HPDE6-E6E7 (cell line): ENCODE measurements around the gene SEMA4D.

Experiments used
- DNase-seq: peaks from one replicate; pipeline ENCODE4 v3.0.0; 2011; ENCODE audit warnings: missing footprints; ENCODE audit errors: extremely low spot score

Gene SEMA4D

DNA sequence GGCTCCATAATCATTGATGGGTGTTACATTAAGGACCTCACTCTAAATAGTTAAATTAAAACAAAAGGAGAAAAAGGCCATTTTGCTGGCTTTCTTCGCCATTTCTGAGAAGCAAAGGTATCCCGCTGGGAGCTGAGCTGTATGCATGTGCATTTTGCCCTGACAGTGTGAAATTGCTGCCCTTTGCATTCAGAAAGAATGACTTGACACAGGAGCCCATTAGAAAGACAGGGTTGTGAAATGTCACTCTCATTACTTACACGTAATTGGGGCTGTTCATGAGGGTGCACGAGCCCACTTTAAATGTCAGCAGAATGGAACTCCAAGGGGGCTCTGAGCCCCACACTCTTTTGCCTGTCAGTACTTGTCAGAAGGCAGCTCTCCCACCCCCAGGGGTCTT, 85.0 kb downstream of the SEMA4D start:
- no peak for DNase-seq

DNA sequence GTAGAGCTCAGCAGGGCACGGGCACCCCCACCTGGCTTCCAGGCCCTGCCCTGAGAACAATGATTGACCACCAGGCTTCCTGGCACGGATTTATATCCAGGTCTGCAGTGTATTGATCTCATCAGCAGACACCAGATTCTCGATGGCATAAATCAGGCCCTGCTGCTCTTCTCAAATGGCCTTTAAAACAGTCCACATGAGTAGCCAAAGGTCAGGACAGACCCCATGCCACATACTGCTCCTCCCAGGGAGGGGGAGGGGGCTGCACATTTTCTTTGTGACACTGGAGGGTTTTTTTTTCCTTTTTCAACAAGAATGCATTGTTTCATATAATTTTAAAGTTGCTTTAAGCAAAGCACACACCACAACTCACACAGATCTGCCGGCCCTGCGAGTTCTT, 85.4 kb downstream of the SEMA4D start:
- DNase-seq = no peak

GRCh38 chr9:89411759-89412158, 86.2 kb downstream of the SEMA4D start:
- DNase-seq = no peak

GRCh38 chr9:89410641-89411350, 87.1 kb downstream of the SEMA4D start:
- DNase-seq = no peak

- no peak for DNase-seq
Observed at GRCh38 chr9:89410022-89410421, 87.9 kb downstream of the SEMA4D start.

DNA sequence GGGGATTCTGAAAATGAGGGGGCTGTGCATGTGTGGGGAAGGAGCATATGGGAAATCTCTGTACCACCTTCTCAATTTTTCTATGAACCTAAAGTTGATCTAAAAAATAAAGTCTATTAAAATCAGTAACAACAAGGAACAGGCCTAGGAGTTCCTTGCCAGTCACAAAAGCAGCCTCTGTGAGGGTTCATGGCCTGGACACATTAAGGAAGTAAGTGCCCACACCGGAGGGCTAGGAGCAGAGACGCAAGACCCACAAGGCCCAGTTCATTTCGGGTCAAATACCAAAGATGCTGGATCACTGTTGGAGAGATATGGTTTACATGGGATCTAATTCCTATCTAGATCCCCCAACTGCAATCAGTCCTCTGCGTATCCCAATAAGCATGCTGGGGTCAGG, 88.4 kb downstream of the SEMA4D start:
- DNase-seq = no peak

GRCh38 chr9:89408628-89409101, 89.2 kb downstream of the SEMA4D start:
- DNase-seq = no peak

- DNase-seq = no peak
Observed at GRCh38 chr9:89407070-89407469, 90.8 kb downstream of the SEMA4D start.

- DNase-seq = no peak
Observed at GRCh38 chr9:89405826-89406225, 92.1 kb downstream of the SEMA4D start.

GRCh38 chr9:89404074-89404473, 93.8 kb downstream of the SEMA4D start:
- no peak for DNase-seq

GRCh38 chr9:89402695-89403427, 95.1 kb downstream of the SEMA4D start:
- no peak for DNase-seq

DNA sequence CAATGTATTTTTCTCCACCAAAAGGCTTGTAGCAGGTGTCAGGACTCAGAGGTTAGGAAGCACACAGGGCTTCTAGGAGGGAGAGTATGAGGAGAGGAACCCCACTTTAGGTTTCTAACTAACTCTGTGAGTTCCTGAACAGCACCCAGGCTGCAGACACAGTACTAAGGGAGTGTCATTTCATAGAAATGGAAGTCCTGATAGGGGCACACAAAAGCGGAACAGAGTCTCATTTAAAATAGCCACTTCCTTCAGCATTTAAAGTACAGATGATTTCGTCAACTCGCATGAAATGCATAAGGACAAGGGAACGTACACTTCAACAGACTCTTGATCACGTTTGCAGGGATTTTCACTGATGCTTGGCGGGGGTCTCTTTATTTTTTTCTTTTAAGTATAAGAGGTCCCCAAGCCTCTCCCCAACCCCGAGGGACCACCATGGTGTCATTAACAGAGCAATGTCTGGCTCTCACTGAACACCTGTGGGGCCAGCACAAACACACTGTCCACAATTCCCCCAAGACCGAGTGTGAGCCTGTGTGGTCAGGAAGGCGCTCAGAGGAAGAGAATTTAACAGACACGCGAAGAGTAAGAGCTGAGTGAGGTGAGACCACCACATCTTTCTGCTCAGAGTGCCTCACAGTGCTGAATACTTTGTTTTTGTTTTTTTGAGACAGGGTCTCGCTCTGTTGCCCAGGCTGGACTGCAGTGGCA, 97.4 kb downstream of the SEMA4D start:
- no peak for DNase-seq

DNA sequence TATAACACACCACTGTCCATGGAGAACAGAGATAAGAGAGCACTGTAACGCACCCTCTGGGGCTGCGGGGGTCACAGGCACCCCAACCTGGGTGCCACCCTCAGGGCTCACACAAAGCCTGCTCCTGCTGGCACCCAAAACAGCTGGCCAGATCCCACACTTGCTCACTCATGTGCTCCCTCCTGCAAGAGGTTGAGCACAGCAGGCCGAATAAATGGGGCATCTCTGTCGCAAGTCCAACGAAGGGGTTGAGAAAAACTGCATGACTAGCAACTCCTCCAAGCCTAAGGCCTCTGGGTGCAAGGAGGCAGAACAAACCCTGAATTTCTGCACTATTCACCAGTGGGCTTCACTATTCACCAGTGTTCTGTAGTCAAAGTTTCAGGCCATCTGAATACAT, 99.3 kb downstream of the SEMA4D start:
- DNase-seq = no peak

DNA sequence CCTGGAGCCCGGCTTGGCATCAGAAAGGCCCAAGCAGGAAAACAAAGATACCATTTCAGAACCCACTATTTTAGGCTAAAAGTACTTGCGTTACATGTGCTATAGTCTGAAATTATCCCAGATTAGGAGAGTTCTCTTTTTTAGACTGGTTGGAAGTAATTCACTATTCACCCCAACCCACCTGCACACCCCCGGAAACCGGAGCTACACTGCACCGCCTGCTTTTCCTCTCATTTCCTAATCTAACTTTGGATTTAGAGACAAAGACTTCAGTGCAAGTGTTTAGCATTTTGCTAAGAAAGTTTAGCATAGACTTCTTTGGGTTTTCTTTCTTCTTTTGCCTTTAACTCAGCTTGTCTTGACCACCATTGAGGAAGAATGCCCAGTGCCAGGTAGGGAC, 100.4 kb downstream of the SEMA4D start:
- DNase-seq = no peak

- DNase-seq = no peak
Observed at GRCh38 chr9:89395931-89396710, 101.8 kb downstream of the SEMA4D start.

DNA sequence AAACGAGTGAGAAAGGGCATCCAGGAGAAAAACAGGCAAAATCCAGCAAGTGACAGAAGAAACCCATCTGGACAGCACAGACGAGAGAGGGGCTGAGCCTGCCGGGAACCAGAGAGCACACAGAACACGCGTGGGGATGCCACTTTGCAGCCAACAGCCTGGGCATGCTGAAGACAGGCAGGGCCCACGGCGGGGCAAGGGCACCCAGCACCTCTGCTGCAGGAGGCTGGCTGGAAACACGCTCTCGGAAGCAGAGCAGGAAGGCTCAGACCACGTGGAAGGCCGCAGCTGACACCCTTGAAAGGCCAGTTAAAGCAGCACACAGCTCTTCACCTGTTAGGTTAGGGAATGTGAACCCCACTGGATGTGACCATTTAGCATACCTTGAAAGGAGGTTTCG, 103.5 kb downstream of the SEMA4D start:
- DNase-seq = no peak

DNA sequence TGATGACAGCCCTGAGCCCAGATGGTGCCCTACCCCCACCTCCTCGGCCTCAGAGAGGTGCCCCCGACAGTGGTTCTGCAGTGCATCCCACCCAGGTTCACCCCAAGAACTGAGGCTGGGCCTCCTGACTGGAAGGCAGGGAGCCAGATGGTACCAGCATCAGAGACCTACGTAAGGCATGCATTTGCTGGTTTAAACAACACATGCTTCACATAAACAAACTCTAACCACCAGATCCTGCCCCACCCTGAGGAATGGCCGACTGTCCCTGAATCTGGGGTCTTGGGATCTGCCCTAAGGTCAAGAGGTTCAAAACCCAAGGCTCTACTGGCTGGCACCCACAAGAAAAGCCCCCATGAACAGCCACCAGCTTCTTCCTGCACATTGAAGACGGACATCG, 106.3 kb downstream of the SEMA4D start:
- no peak for DNase-seq

GRCh38 chr9:89390578-89391116, 107.3 kb downstream of the SEMA4D start:
- DNase-seq = no peak

- no peak for DNase-seq
Observed at GRCh38 chr9:89390068-89390555, 107.8 kb downstream of the SEMA4D start.

- no peak for DNase-seq
Observed at GRCh38 chr9:89388868-89389177, 109.1 kb downstream of the SEMA4D start.

DNA sequence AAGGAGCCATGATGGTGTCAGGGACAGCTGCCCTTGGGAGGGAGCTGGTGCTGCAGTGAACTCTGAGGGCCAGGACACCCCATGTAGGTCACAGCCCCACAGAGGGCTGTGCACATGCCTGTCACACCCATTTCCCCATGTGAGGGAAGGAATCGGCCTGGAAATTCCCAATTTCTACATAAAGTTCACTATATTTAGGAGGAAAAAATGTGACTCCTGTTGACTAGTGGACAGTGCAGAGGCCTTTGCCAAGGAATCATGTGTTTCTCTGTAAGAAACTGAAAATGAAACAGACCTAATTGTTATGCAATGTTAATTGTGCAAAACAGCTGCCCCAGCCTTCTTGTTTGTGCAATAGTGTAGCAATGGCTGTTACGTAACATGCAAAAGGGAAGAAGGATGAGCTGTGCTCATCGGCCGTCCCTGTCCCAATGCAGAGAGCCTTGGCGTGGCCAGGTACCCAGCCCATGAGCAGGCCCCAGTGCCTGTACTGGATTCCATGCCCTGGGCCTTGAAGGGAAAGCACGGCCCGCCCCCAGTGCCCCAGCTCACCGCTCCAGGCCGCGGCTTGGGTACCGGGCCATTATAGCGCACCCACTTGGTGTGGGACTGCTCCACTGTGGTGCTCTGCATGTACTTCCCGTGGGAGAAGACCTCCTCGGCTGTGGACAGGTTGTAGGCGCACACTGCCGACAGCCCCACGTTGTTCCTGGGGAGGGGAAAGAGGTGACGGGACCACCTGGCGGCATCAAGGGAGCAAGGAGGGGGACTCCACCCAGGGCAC, 109.6 kb downstream of the SEMA4D start:
- peak; percentile 59 for DNase-seq
